Measurements from ENCODE around the gene FARSA.
"Not testable (repeated sequence)": the region's sequence is repeated elsewhere in the genome, so short reads cannot be mapped to it uniquely, and the experiment has no call there.

FARSA gene

GRCh38 chr19:12890787-12891552 is 42.5 kb downstream of the FARSA start, which contains the start of gene GCDH:
TSS of gene GCDH (plus strand) at chr19:12891160. CDS start at chr19:12891305, 145 bp downstream.
- DNase-seq (ENCODE audit: low read depth): peak; percentile 96

GRCh38 chr19:12890299-12890786 is 43.2 kb downstream of the FARSA start:
- DNase-seq (ENCODE audit: low read depth): not testable (repeated sequence)

GRCh38 chr19:12888006-12888603 is 45.4 kb downstream of the FARSA start:
- no peak for DNase-seq (ENCODE audit: low read depth)

- DNase-seq (ENCODE audit: low read depth): no peak
Observed at GRCh38 chr19:12886969-12887747, 46.4 kb downstream of the FARSA start, which contains the start of gene KLF1. TSS of gene KLF1 (minus strand) at chr19:12887201. CDS start at chr19:12887140, 61 bp downstream.

DNA sequence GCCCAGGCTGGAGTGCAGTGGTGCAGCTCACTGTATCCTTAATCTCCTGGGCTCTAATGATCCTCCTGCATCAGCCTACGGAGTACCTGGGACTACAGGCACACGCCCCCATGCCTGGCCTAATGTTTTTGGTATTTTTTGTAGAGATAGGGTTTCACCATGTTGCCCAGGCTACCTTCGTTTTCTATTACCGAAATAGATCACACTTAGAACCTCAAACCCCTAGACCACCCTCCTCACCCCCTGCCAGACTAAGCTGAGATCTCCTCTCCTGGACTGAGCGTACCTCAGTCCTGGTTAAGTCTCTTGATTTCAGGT is 46.9 kb downstream of the FARSA start:
- no peak for DNase-seq (ENCODE audit: low read depth)

- DNase-seq (ENCODE audit: low read depth): no peak
Observed at GRCh38 chr19:12885749-12886650, 47.5 kb downstream of the FARSA start.

GRCh38 chr19:12884926-12885748 is 48.4 kb downstream of the FARSA start:
- DNase-seq (ENCODE audit: low read depth): no peak

DNA sequence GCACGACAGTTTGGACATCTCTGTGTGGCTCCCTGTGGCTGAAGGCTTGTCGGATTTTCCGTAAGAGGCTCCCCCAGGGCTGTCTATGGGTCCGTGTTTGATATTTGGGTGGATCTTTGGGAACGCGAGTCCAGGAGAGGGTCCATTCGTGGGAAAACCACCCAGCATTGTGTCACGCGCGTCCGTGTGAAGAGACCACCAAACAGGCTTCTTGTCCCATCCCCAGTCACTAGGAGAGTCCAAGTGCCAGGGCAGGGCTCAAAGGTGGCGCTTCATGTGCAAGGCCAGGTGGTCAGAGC is 48.9 kb downstream of the FARSA start:
- no peak for DNase-seq (ENCODE audit: low read depth)

DNA sequence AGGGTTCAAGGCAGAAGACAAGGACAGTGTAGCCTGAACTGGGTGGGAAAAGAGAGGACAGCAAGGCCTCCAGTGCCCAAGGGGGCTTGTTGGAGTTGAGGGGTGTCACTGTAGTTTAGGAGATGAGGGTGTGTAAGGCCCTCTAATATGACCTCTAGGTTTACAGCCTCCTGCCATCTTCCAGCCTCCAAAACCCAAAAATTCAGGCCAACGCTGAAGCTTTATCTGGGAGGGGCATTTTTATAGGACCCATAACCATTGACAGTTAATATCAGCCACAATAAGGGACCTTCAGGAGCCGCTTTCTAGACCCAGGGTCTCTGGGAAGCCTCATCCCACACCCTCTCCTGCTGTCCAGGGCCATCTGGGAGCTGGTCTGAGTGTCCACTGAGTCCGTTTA is 49.3 kb downstream of the FARSA start:
- DNase-seq (ENCODE audit: low read depth): no peak

GRCh38 chr19:12882589-12882988 is 50.9 kb downstream of the FARSA start:
- no peak for DNase-seq (ENCODE audit: low read depth)

DNA sequence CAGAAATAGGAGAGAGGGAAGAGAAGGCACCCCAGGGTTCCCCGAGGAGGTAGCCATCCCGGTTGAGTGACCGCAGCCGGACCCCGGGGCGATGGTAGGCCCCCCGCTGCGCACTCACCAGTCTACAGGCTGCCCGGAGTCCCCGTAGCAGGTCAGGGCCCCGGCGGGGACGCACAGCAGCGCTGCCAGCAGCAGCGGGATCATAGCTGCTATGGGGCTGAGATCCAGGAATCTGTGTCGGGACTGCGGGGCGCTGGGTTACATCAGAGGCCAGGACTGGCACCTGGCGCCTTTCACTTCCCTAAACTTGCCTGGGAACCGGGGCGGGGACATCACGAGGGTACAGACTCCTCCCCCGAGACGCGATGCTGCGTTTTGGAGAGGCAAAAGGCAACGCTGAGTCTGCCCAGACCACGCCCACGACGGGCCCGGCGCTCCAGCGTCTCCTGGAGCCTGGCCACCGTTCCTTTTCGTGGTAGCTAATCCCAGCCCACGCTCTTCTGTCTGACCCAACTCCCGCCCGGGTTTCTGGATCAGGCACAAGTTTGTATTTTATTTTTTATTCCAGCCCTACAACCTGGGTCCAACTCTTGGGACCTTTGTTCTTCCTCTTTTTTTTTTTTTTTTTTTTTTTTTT is 52.2 kb downstream of the FARSA start, which contains the start of gene DNASE2:
DNASE2 (minus strand) TSS at position 278 of the 637 bp plus-strand sequence; CDS start at position 204, 74 bp downstream.
- peak; percentile 85 for DNase-seq (ENCODE audit: low read depth)

- no peak for DNase-seq (ENCODE audit: low read depth)
Observed at GRCh38 chr19:12880551-12881171, 52.9 kb downstream of the FARSA start.

DNA sequence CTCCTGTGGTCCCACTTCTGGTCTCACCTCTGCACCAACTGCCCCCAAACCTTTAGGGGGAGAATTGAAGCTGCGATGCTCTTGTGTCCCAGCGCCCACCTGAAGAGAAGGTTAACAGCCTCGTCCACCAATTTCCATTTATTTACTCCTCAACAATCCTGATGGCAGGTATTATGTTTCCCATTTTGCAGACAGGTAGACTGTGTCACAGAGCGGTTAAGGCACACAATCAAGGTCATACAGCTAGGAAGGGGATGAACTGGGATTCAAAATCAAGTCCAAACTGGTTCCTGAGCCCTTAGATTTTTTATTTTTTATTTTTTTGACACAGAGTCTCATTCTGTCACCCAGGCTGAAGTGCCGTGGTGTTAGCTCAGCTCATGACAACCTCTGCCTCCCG is 58.4 kb downstream of the FARSA start:
- DNase-seq (ENCODE audit: low read depth): no peak

- DNase-seq (ENCODE audit: low read depth): no peak
Observed at GRCh38 chr19:12873891-12874745, 59.4 kb downstream of the FARSA start.

- DNase-seq (ENCODE audit: low read depth): no peak
Observed at GRCh38 chr19:12872941-12873890, 60.3 kb downstream of the FARSA start.
